HepG2 (cell line): ENCODE data around the gene SDC1.

Experiments
- CTCF ChIP-seq: sonication (generic); formaldehyde crosslinking; IDR thresholded peaks from 2 replicates; pipeline ENCODE4 v1.5.0; 2020; ENCODE audit warnings: mild to moderate bottlenecking, missing genetic modification reagents, moderate library complexity
- ZNF333 ChIP-seq: sonication (generic); formaldehyde crosslinking; IDR thresholded peaks from 2 replicates; pipeline ENCODE4 v1.4.0; 2020; ENCODE audit warnings: mild to moderate bottlenecking, missing genetic modification reagents, borderline replicate concordance

GRCh38 chr2:20186855-20187187 is 38.1 kb downstream of the SDC1 start:
- TF ChIP-seq ZNF333 (CRISPR knock-in tag) = no peak
- TF ChIP-seq CTCF (CRISPR knock-in tag) = no peak; the same call in 1 of the 2 replicates
